Measurements from ENCODE around the gene INPPL1.
"Not testable (repeated sequence)": the region's sequence is repeated elsewhere in the genome, so short reads cannot be mapped to it uniquely, and the experiment has no call there.

Gene INPPL1

GRCh38 chr11:72247584-72247983 is 23.0 kb downstream of the INPPL1 start:
- no peak for DNase-seq

- no peak for DNase-seq
Observed at GRCh38 chr11:72249961-72250360, 25.4 kb downstream of the INPPL1 start.

- DNase-seq = no peak
Observed at GRCh38 chr11:72250661-72251464, 26.3 kb downstream of the INPPL1 start.

- no peak for DNase-seq
Observed at GRCh38 chr11:72251614-72252013, 27.0 kb downstream of the INPPL1 start.

GRCh38 chr11:72253392-72253791 is 28.8 kb downstream of the INPPL1 start:
- DNase-seq = no peak

GRCh38 chr11:72254299-72254993 is 29.9 kb downstream of the INPPL1 start:
- DNase-seq = no peak

GRCh38 chr11:72257570-72257969 is 33.0 kb downstream of the INPPL1 start:
- DNase-seq = no peak

GRCh38 chr11:72259490-72259889 is 34.9 kb downstream of the INPPL1 start:
- DNase-seq = no peak

- DNase-seq = no peak
Observed at GRCh38 chr11:72260574-72260973, 36.0 kb downstream of the INPPL1 start.

- no peak for DNase-seq
Observed at GRCh38 chr11:72263361-72263760, 38.8 kb downstream of the INPPL1 start.

- DNase-seq = no peak
Observed at GRCh38 chr11:72265951-72266350, 41.4 kb downstream of the INPPL1 start.

GRCh38 chr11:72266960-72267359 is 42.4 kb downstream of the INPPL1 start:
- DNase-seq = not testable (repeated sequence)

GRCh38 chr11:72267956-72268617 is 43.5 kb downstream of the INPPL1 start:
- no peak for DNase-seq

GRCh38 chr11:72271980-72272379 is 47.4 kb downstream of the INPPL1 start:
- DNase-seq = no peak

GRCh38 chr11:72274435-72274834 is 49.9 kb downstream of the INPPL1 start:
- no peak for DNase-seq

GRCh38 chr11:72278905-72279304 is 54.3 kb downstream of the INPPL1 start:
- no peak for DNase-seq

GRCh38 chr11:72280037-72280436 is 55.5 kb downstream of the INPPL1 start:
- no peak for DNase-seq

GRCh38 chr11:72280726-72281315 is 56.3 kb downstream of the INPPL1 start:
- no peak for DNase-seq

- DNase-seq = no peak
Observed at GRCh38 chr11:72283947-72284346, 59.4 kb downstream of the INPPL1 start.

GRCh38 chr11:72287293-72287692 is 62.7 kb downstream of the INPPL1 start:
- no peak for DNase-seq
